K562 (cell line): Measurements from ENCODE around the gene FASTKD1. TPM values are rescaled to one million over a fixed set of nuclear protein-coding genes. Genes with fewer than 3 reads are reported as not detected.

Experiments used
- ATF3 ChIP-seq, 2 experiments: fragments of 450-650 bp in 1 of 2; sonication (generic) in 1 of 2; formaldehyde crosslinking in 1 of 2; IDR thresholded peaks in 1 of 2; conservative IDR thresholded peaks in 1 of 2; 2 replicates each; pipeline versions ENCODE4 v1.6.1 to v1.8.1; 2016 to 2023; ENCODE audit warnings: mild to moderate bottlenecking in 2 of 2, moderate library complexity in 2 of 2, inconsistent platforms in 1 of 2, missing genetic modification reagents in 1 of 2
- CCAR2 ChIP-seq: fragments of 200-400 bp; formaldehyde crosslinking; IDR thresholded peaks from 2 replicates; pipeline ENCODE4 v1.6.1; 2017; ENCODE audit warnings: mild to moderate bottlenecking, low read depth, low read length
- CREB3L1 ChIP-seq: fragments of 450-650 bp; IDR thresholded peaks from 2 replicates; pipeline ENCODE4 v1.6.1; 2014; ENCODE audit warnings: low read depth, mild to moderate bottlenecking, moderate library complexity, borderline replicate concordance
- E2F3 ChIP-seq: fragments of 250-450 bp; sonication (Bioruptor Pico); IDR thresholded peaks from 2 replicates; pipeline ENCODE4 v1.4.0; 2020; ENCODE audit warnings: mild to moderate bottlenecking
- E2F6 ChIP-seq, 2 experiments: IDR thresholded peaks; 2 replicates each; pipeline ENCODE4 v1.6.1; 2011; ENCODE audit warnings: borderline replicate concordance in 1 of 2, control low read depth in 1 of 2, low read depth in 1 of 2, low read length in 1 of 2, mild to moderate bottlenecking in 1 of 2, mixed read lengths in 1 of 2, moderate library complexity in 1 of 2; ENCODE audit not compliant: insufficient read depth in 1 of 2, insufficient read length in 1 of 2, poor library complexity in 1 of 2, severe bottlenecking in 1 of 2; ENCODE audit errors: extremely low read depth in 1 of 2
- FOXK1 ChIP-seq: sonication (generic); formaldehyde crosslinking; IDR thresholded peaks from 2 replicates; pipeline ENCODE4 v1.8.0; 2022; ENCODE audit warnings: missing genetic modification reagents, mild to moderate bottlenecking, borderline replicate concordance
- HDAC2 ChIP-seq: fragments of 450-650 bp; IDR thresholded peaks from 2 replicates; pipeline ENCODE4 v1.6.1; 2016; ENCODE audit warnings: mild to moderate bottlenecking
- HNRNPUL1 ChIP-seq: fragments of 200-400 bp; formaldehyde crosslinking; IDR thresholded peaks from 2 replicates; pipeline ENCODE4 v1.6.1; 2017; ENCODE audit warnings: low read length
- HOMEZ ChIP-seq: fragments of 250-450 bp; sonication (Bioruptor Pico); IDR thresholded peaks from 2 replicates; pipeline ENCODE4 v1.4.0; 2020; ENCODE audit warnings: mild to moderate bottlenecking, moderate library complexity
- JUNB ChIP-seq: fragments of 450-650 bp; formaldehyde crosslinking; conservative IDR thresholded peaks from 2 replicates; pipeline ENCODE4 v1.4.0; 2020; ENCODE audit warnings: mild to moderate bottlenecking
- NFYB ChIP-seq: IDR thresholded peaks from 2 replicates; pipeline ENCODE4 v1.6.1; 2011; ENCODE audit warnings: mild to moderate bottlenecking, moderate library complexity; ENCODE audit not compliant: insufficient read length; ENCODE audit errors: extremely low read depth
- PHF20 ChIP-seq: fragments of 450-650 bp; IDR thresholded peaks from 2 replicates; pipeline ENCODE4 v1.6.1; 2018; ENCODE audit not compliant: partially characterized antibody
- RB1 ChIP-seq: fragments of 450-650 bp; IDR thresholded peaks from 2 replicates; pipeline ENCODE4 v1.6.1; 2017; ENCODE audit warnings: low read depth, mild to moderate bottlenecking
- RUNX1 ChIP-seq: sonication (generic); IDR thresholded peaks from 2 replicates; pipeline ENCODE4 v1.6.1; 2016; ENCODE audit warnings: antibody characterized with exemption, low read depth
- SMARCA5 ChIP-seq: fragments of 450-650 bp; IDR thresholded peaks from 2 replicates; pipeline ENCODE4 v1.6.1; 2016
- TAL1 ChIP-seq: fragments of 450-650 bp; IDR thresholded peaks from 2 replicates; pipeline ENCODE4 v1.6.1; 2016; ENCODE audit warnings: mild to moderate bottlenecking
- TEAD4 ChIP-seq, 2 experiments: sonication (generic) in 1 of 2; formaldehyde crosslinking in 1 of 2; IDR thresholded peaks; 2 replicates each; pipeline versions ENCODE4 v1.6.1 to v1.8.0; 2012 to 2022; ENCODE audit warnings: borderline replicate concordance in 1 of 2, inconsistent platforms in 1 of 2, low read length in 1 of 2, mild to moderate bottlenecking in 1 of 2, missing genetic modification reagents in 1 of 2
- TGIF2 ChIP-seq: sonication (generic); formaldehyde crosslinking; IDR thresholded peaks from 2 replicates; pipeline ENCODE4 v1.8.1; 2022; ENCODE audit warnings: mild to moderate bottlenecking, missing genetic modification reagents, moderate library complexity
- ZC3H8 ChIP-seq: fragments of 450-650 bp; IDR thresholded peaks from 2 replicates; pipeline ENCODE4 v1.6.1; 2017
- ZNF134 ChIP-seq: fragments of 250-450 bp; sonication (Bioruptor Pico); conservative IDR thresholded peaks from 2 replicates; pipeline ENCODE4 v1.4.0; 2020
- ZNF217 ChIP-seq: sonication (generic); formaldehyde crosslinking; IDR thresholded peaks from 2 replicates; pipeline ENCODE4 v1.8.0; 2022; ENCODE audit warnings: mild to moderate bottlenecking, missing genetic modification reagents
- ZNF695 ChIP-seq: fragments of 450-650 bp; formaldehyde crosslinking; IDR thresholded peaks from 2 replicates; pipeline ENCODE4 v1.4.0; 2020; ENCODE audit warnings: mild to moderate bottlenecking, moderate library complexity
- ZNF76 ChIP-seq: fragments of 250-450 bp; sonication (Bioruptor Pico); IDR thresholded peaks from 2 replicates; pipeline ENCODE4 v1.4.0; 2020; ENCODE audit warnings: mild to moderate bottlenecking, moderate library complexity, borderline replicate concordance
- polyA plus RNA-seq, 8 experiments: library from polyadenylated mRNA; depleted of rRNA in 4 of 8; stranded (reverse) in 5 of 8; unstranded in 3 of 8; fragments of >200 nt; fragmentation: Nextera tagmentation in 2 of 8; fragmentation: Illumina TruSeq in 1 of 8; extraction: Ambion mirVana in 2 of 8; extraction: Trizol in 1 of 8; gene quantifications; 2 replicates each; pipeline versions ENCODE4 v1.2.1 to v1.2.3, GENCODE V29; 2011 to 2014; ENCODE audit warnings: inconsistent platforms in 1 of 8, missing spikeins in 1 of 8
- total RNA-seq, 7 experiments: library from RNA; depleted of rRNA in 6 of 7; stranded (reverse); fragments of >200 nt in 6 of 7; fragmentation: Illumina TruSeq in 2 of 7; extraction: Trizol in 2 of 7; gene quantifications; 2 replicates each; pipeline versions ENCODE4 v1.2.1 to v1.2.3, GENCODE V29; 2011 to 2021; ENCODE audit warnings: low replicate concordance in 1 of 7

The FASTKD1 gene
- total and polyA plus RNA-seq, 9 of the 15 experiments (the other 6 are each of a cell fraction or from before 2014, with no cell fraction given) = 63.5 to 134 (median 119) TPM

- peak; percentile 82 for TF ChIP-seq CREB3L1
- TF ChIP-seq ZNF76 = no peak
- peak; percentile 97 for TF ChIP-seq PHF20
- peak; percentile 99 for TF ChIP-seq E2F3 (CRISPR knock-in tag)
- peak; percentile 54; the same call in 1 of the 2 replicates for TF ChIP-seq TEAD4 (IDR thresholded peaks at IDR 0.05; ENCODE audit: low read length)
- no peak for TF ChIP-seq TEAD4 (CRISPR knock-in tag; IDR thresholded peaks at IDR 0.05; ENCODE audit: borderline replicate concordance)
- 0 out of 2 replicates have a peak, but pooled peaks have one; percentile 5 for TF ChIP-seq TAL1
- TF ChIP-seq RB1 = peak; percentile 96
- TF ChIP-seq JUNB (CRISPR knock-in tag) = no peak
- TF ChIP-seq ZNF695 (CRISPR knock-in tag) = no peak
- peak; percentile 96 for TF ChIP-seq ATF3 (IDR thresholded peaks at IDR 0.05)
- peak; percentile 94 for TF ChIP-seq ATF3 (CRISPR knock-in tag; conservative IDR thresholded peaks at IDR 0.05)
- TF ChIP-seq ZC3H8 = 0 out of 2 replicates have a peak, but pooled peaks have one; percentile 23
- TF ChIP-seq HDAC2 = peak; percentile 88
- peak; percentile 71 to 79 for TF ChIP-seq E2F6 (IDR thresholded peaks at IDR 0.05; ENCODE audit: borderline replicate concordance in 1 of 2, extremely low read depth in 1 of 2, insufficient read depth in 1 of 2, insufficient read length in 1 of 2, low read depth in 1 of 2, low read length in 1 of 2, poor library complexity in 1 of 2, severe bottlenecking in 1 of 2)
- TF ChIP-seq HOMEZ = no peak
- TF ChIP-seq ZNF134 (CRISPR knock-in tag) = no peak
- no peak for TF ChIP-seq CCAR2
- no peak for TF ChIP-seq HNRNPUL1
- TF ChIP-seq ZNF217 (CRISPR knock-in tag) = no peak
- TF ChIP-seq FOXK1 (CRISPR knock-in tag) = peak; percentile 91; the same call in 1 of the 2 replicates
- TF ChIP-seq TGIF2 (CRISPR knock-in tag) = no peak
- no peak for TF ChIP-seq SMARCA5
- no peak for TF ChIP-seq NFYB
- TF ChIP-seq RUNX1 = no peak
Measured at GRCh38 chr2:169584005-169584877, 10.6 kb upstream of the FASTKD1 start, which contains the start of gene PPIG (continued).
